ENCODE results near the gene SETD2.
"Not testable (repeated sequence)": the region's sequence is repeated elsewhere in the genome, so short reads cannot be mapped to it uniquely, and the experiment has no call there.

The SETD2 gene

DNA sequence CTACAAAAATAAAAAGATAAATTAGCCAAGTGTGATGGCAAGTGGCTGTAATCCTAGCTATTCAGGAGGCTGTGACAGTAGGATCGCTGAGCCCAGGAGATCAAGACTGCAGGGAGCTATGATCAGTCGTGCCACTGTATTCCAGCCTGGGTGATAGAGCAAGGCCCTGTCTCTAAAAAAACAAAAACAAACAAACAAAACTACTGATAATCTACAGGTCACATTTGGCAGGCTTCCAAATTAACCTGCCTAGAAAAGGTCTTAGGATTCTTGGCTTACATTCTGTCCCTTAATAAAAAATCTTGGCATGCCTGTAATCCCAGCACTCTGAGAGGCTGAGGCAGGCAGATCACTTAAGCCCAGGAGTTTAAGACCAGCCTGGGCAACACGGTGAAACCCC lies 33.4 kb upstream of the SETD2 start:
- Histone ChIP-seq H2BK5ac (ENCODE audit: low read length) (no peak overlapping the region), H3K4me1 (ENCODE audit: control insufficient read depth, low read depth, low read length) (no peaks in the 10 kb centered on the region), H3K56ac (ENCODE audit: low read length) (no peak overlapping the region), H2BK15ac (replicated peaks; ENCODE audit: low read depth) (no peak overlapping the region), H2AK5ac (ENCODE audit: low read length) (no peak overlapping the region), H3K79me2 (ENCODE audit: control insufficient read depth, insufficient read depth, low read length) (no peaks in the 10 kb centered on the region), H4K8ac (ENCODE audit: low read depth, low read length) (no peak overlapping the region), H3K27ac (ENCODE audit: low read depth, low read length) (no peak overlapping the region), H3K79me1 (ENCODE audit: low read length) (no peaks in the 10 kb centered on the region), H3K4me2 (ENCODE audit: low read length) (no peak overlapping the region), H3K4ac (ENCODE audit: low read depth, low read length) (no peak overlapping the region), H3K23ac (ENCODE audit: low read length) (no peak overlapping the region), H4K5ac (ENCODE audit: low read length) (no peak overlapping the region), H3K36me3 (ENCODE audit: control insufficient read depth, insufficient read depth, low read length) (no peaks in the 10 kb centered on the region), H3K27me3 (ENCODE audit: insufficient read depth, low read length, poor library complexity) (no peaks in the 10 kb centered on the region), H2BK120ac (ENCODE audit: low read depth, low read length) (no peak overlapping the region), H3K4me3 (ENCODE audit: low read length) (no peak overlapping the region), H3K9ac (ENCODE audit: low read length) (no peak overlapping the region), H3K18ac (ENCODE audit: low read length) (no peak overlapping the region)
- no peak for DNase-seq
- no CpG with 5 or more reads among the region's 3 CpGs for WGBS (ENCODE audit: extremely low coverage, insufficient coverage, low lambda C conversion rate)

DNA sequence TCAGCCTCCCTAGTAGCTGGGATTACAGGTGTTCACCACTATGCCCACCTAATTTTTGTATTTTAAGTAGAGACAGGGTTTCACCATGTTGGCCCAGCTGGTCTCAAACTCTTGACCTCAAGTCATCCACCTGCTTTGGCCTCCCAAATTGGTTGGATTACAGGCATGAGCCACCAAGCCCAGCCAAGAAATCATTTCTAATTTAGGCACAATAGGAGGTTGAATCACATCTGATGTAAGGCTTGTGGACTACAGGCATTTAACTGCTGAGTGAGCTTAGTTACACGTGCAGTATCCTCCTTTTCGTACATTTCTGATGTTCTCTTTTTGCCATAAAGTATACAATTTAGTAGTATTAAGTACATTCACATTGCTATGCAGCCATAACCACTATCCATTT lies 31.1 kb upstream of the SETD2 start:
- Histone ChIP-seq H3K23ac (ENCODE audit: low read length) (no peak overlapping the region), H3K36me3 (ENCODE audit: control insufficient read depth, insufficient read depth, low read length) (no peaks in the 10 kb centered on the region), H3K18ac (ENCODE audit: low read length) (no peak overlapping the region), H2BK120ac (ENCODE audit: low read depth, low read length) (no peak overlapping the region), H3K79me2 (ENCODE audit: control insufficient read depth, insufficient read depth, low read length) (no peaks in the 10 kb centered on the region), H3K27ac (ENCODE audit: low read depth, low read length) (no peak overlapping the region), H2AK5ac (ENCODE audit: low read length) (no peak overlapping the region), H3K4ac (ENCODE audit: low read depth, low read length) (no peak overlapping the region), H3K4me3 (ENCODE audit: low read length) (no peak overlapping the region), H3K27me3 (ENCODE audit: insufficient read depth, low read length, poor library complexity) (no peaks in the 10 kb centered on the region), H3K4me2 (ENCODE audit: low read length) (no peak overlapping the region), H4K5ac (ENCODE audit: low read length) (no peak overlapping the region), H4K8ac (ENCODE audit: low read depth, low read length) (no peak overlapping the region), H3K9ac (ENCODE audit: low read length) (no peak overlapping the region), H2BK5ac (ENCODE audit: low read length) (no peak overlapping the region), H3K79me1 (ENCODE audit: low read length) (no peaks in the 10 kb centered on the region), H2BK15ac (replicated peaks; ENCODE audit: low read depth) (no peak overlapping the region), H3K56ac (ENCODE audit: low read length) (no peak overlapping the region), H3K4me1 (ENCODE audit: control insufficient read depth, low read depth, low read length) (no peaks in the 10 kb centered on the region)
- no CpG with 5 or more reads among the region's 2 CpGs for WGBS (ENCODE audit: extremely low coverage, insufficient coverage, low lambda C conversion rate)
- DNase-seq = no peak

DNA sequence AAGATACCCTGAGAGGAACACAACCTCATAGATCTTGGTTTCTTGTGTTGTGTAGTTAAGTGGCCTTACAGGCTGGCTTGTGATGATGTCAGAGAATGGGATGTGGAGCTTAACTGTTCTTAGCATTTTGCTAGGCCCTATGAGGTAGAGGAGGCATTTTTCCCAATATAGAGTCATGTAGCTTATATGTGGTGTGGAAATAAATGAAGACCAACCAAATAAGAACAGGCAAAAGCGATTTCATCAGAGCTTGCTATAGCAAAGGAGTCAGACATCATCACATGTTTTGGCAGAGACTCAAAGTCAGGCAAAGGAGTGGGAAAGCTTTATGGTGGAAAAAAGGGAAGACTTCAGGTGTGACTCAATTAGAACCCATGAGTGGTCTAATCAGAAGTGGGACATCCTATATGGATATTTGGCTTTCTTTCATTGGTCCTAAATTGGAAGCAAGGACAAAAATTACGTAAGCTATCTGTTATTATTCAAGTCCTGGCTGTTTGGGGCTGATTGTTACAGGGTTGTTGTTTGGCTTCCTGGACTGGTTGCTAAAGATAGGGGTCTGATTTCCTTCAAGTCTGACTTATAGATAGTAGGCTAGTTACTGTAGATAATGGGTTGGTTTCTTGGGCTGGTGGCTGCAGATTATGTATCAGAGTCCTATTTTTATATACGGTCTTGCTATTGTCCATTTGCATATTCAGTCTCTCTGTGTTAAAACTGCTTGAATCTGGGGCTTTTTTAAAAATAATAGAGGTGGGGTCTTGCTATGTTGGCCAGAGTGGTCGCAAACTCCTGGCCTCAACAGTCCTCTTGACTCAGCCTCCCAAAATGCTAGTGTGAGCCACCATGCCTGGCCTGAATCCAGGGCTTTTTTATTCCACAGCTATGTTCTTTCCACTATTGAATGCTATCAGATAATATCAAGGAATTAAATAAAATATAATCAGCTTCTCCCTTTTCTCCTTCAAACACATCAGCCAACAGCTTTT lies 30.3 kb upstream of the SETD2 start:
- no peak overlapping the region for H3K56ac ChIP-seq (ENCODE audit: low read length)
- no peak overlapping the region for H3K18ac ChIP-seq (ENCODE audit: low read length)
- no peak overlapping the region for H3K4ac ChIP-seq (ENCODE audit: low read depth, low read length)
- no peaks in the 10 kb centered on the region for H3K79me2 ChIP-seq (ENCODE audit: control insufficient read depth, insufficient read depth, low read length)
- H3K79me1 ChIP-seq (ENCODE audit: low read length) = no peaks in the 10 kb centered on the region
- H3K23ac ChIP-seq (ENCODE audit: low read length) = no peak overlapping the region
- H2BK120ac ChIP-seq (ENCODE audit: low read depth, low read length) = no peak overlapping the region
- H3K27me3 ChIP-seq (ENCODE audit: insufficient read depth, low read length, poor library complexity) = no peaks in the 10 kb centered on the region
- no peaks in the 10 kb centered on the region for H3K36me3 ChIP-seq (ENCODE audit: control insufficient read depth, insufficient read depth, low read length)
- no peak overlapping the region for H4K5ac ChIP-seq (ENCODE audit: low read length)
- WGBS (ENCODE audit: extremely low coverage, insufficient coverage, low lambda C conversion rate) = no CpG with 5 or more reads among the region's 4 CpGs
- no peak for DNase-seq
- no peak overlapping the region for H3K27ac ChIP-seq (ENCODE audit: low read depth, low read length)
- no peak overlapping the region for H2BK5ac ChIP-seq (ENCODE audit: low read length)
- H3K4me1 ChIP-seq (ENCODE audit: control insufficient read depth, low read depth, low read length) = no peaks in the 10 kb centered on the region
- H3K4me3 ChIP-seq (ENCODE audit: low read length) = no peak overlapping the region
- no peak overlapping the region for H3K9ac ChIP-seq (ENCODE audit: low read length)
- H4K8ac ChIP-seq (ENCODE audit: low read depth, low read length) = no peak overlapping the region
- no peak overlapping the region for H3K4me2 ChIP-seq (ENCODE audit: low read length)
- H2BK15ac ChIP-seq (replicated peaks; ENCODE audit: low read depth) = no peak overlapping the region
- H2AK5ac ChIP-seq (ENCODE audit: low read length) = no peak overlapping the region

DNA sequence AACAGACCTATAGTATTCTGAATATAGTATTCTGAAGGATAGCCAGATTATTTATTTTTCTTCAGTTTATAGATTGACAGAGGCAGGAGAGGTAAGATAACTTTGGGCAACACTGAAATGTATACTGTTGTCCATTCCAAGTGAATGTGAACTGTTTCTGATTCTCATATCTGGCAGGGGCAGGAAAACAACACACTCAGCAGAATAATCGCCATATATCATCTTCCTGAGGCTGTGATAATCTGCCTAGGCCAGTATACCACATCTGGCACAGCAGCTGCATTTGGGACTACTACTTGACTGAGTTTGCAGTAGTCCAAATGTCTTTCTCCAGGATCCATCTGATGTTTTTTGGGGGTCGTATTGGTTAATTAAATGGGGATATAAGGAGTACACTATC lies 22.4 kb upstream of the SETD2 start:
- WGBS (ENCODE audit: extremely low coverage, insufficient coverage, low lambda C conversion rate) = no CpG with 5 or more reads among the region's 2 CpGs
- Histone ChIP-seq H3K27me3 (ENCODE audit: insufficient read depth, low read length, poor library complexity) (no peaks in the 10 kb centered on the region), H3K4ac (ENCODE audit: low read depth, low read length) (no peak overlapping the region), H3K23ac (ENCODE audit: low read length) (no peak overlapping the region), H2BK120ac (ENCODE audit: low read depth, low read length) (no peak overlapping the region), H3K36me3 (ENCODE audit: control insufficient read depth, insufficient read depth, low read length) (no peaks in the 10 kb centered on the region), H3K9ac (ENCODE audit: low read length) (no peak overlapping the region), H3K18ac (ENCODE audit: low read length) (no peak overlapping the region), H2BK15ac (replicated peaks; ENCODE audit: low read depth) (no peak overlapping the region), H4K8ac (ENCODE audit: low read depth, low read length) (no peak overlapping the region), H3K27ac (ENCODE audit: low read depth, low read length) (no peak overlapping the region), H3K79me1 (ENCODE audit: low read length) (no peaks in the 10 kb centered on the region), H3K4me1 (ENCODE audit: control insufficient read depth, low read depth, low read length) (no peaks in the 10 kb centered on the region), H3K79me2 (ENCODE audit: control insufficient read depth, insufficient read depth, low read length) (no peaks in the 10 kb centered on the region), H2BK5ac (ENCODE audit: low read length) (no peak overlapping the region), H3K4me2 (ENCODE audit: low read length) (no peak overlapping the region), H4K5ac (ENCODE audit: low read length) (no peak overlapping the region), H3K4me3 (ENCODE audit: low read length) (no peak overlapping the region), H2AK5ac (ENCODE audit: low read length) (no peak overlapping the region), H3K56ac (ENCODE audit: low read length) (no peak overlapping the region)
- no peak for DNase-seq

DNA sequence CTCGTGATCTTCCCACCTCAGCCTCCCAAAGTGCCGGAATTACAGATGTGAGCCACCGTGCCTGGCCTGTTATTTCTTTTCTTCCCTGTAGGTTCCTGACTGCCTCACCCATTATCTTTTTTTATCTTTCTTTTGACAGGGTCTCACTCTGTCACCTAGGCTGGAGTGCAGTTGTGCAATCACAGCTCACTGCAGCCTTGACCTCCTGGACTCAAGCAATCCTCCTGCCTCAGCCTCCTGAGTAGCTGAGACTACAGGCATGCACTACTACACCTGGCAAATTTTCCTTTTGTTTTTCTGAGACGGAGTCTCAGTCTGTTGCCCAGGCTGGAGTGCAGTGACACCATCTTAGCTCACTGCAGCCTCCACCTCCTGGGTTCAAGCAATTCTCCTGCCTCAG lies 17.8 kb upstream of the SETD2 start:
- H3K9ac ChIP-seq (ENCODE audit: low read length); H4K8ac ChIP-seq (ENCODE audit: low read depth, low read length); H2BK15ac ChIP-seq (replicated peaks; ENCODE audit: low read depth); H3K56ac ChIP-seq (ENCODE audit: low read length); H3K4me2 ChIP-seq (ENCODE audit: low read length); H3K27me3 ChIP-seq (ENCODE audit: insufficient read depth, low read length, poor library complexity); H3K36me3 ChIP-seq (ENCODE audit: control insufficient read depth, insufficient read depth, low read length); H2BK5ac ChIP-seq (ENCODE audit: low read length); H3K23ac ChIP-seq (ENCODE audit: low read length); H3K4me1 ChIP-seq (ENCODE audit: control insufficient read depth, low read depth, low read length); DNase-seq; H3K4me3 ChIP-seq (ENCODE audit: low read length); H2AK5ac ChIP-seq (ENCODE audit: low read length); H3K79me2 ChIP-seq (ENCODE audit: control insufficient read depth, insufficient read depth, low read length); H4K5ac ChIP-seq (ENCODE audit: low read length); H3K79me1 ChIP-seq (ENCODE audit: low read length); H2BK120ac ChIP-seq (ENCODE audit: low read depth, low read length); H3K18ac ChIP-seq (ENCODE audit: low read length); H3K27ac ChIP-seq (ENCODE audit: low read depth, low read length); H3K4ac ChIP-seq (ENCODE audit: low read depth, low read length): not testable (repeated sequence)
- no CpG with 5 or more reads among the region's 4 CpGs for WGBS (ENCODE audit: extremely low coverage, insufficient coverage, low lambda C conversion rate)

DNA sequence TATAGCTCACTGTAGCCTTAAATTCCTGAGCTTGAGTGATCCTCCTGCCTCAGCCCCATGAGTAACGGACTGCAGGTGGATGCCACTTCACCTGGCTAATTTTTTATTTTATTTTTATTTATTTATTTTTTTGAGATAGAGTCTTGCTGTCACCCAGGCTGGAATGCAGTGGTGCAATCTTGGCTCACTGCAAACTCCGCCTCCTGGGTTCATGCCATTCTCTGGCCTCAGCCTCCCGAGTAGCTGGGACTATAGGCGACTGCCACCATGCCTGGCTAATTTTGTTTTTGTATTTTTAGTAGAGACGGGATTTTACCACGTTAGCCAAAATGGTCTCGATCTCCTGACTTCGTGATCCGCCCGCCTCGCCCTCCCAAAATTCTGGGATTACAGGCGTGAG lies 16.1 kb upstream of the SETD2 start:
- not testable (repeated sequence) for H2BK5ac ChIP-seq (ENCODE audit: low read length); H2BK15ac ChIP-seq (replicated peaks; ENCODE audit: low read depth); H3K56ac ChIP-seq (ENCODE audit: low read length); H3K27me3 ChIP-seq (ENCODE audit: insufficient read depth, low read length, poor library complexity); H3K9ac ChIP-seq (ENCODE audit: low read length); H3K4me2 ChIP-seq (ENCODE audit: low read length); H3K4me3 ChIP-seq (ENCODE audit: low read length); H3K36me3 ChIP-seq (ENCODE audit: control insufficient read depth, insufficient read depth, low read length); H3K4me1 ChIP-seq (ENCODE audit: control insufficient read depth, low read depth, low read length); H2AK5ac ChIP-seq (ENCODE audit: low read length); H3K79me2 ChIP-seq (ENCODE audit: control insufficient read depth, insufficient read depth, low read length); H3K18ac ChIP-seq (ENCODE audit: low read length); H3K27ac ChIP-seq (ENCODE audit: low read depth, low read length); H3K4ac ChIP-seq (ENCODE audit: low read depth, low read length); H3K79me1 ChIP-seq (ENCODE audit: low read length); H4K5ac ChIP-seq (ENCODE audit: low read length); H2BK120ac ChIP-seq (ENCODE audit: low read depth, low read length); H3K23ac ChIP-seq (ENCODE audit: low read length); DNase-seq; H4K8ac ChIP-seq (ENCODE audit: low read depth, low read length)
- WGBS (ENCODE audit: extremely low coverage, insufficient coverage, low lambda C conversion rate) = no CpG with 5 or more reads among the region's 12 CpGs

Measured in mesendoderm (in vitro differentiated cells).